HEK293 (cell line): ENCODE measurements around the gene THOP1.
A peak's percentile ranks its signal among the peaks of the same experiment; 100 is the strongest.

Experiments
- CTCF ChIP-seq: fragments of 450-650 bp; formaldehyde crosslinking; IDR thresholded peaks from 2 replicates; pipeline ENCODE4 v1.5.1; 2016; ENCODE audit warnings: missing biosample characterization, missing genetic modification characterization
- GLI2 ChIP-seq: fragments of 450-650 bp; formaldehyde crosslinking; IDR thresholded peaks from 2 replicates; pipeline ENCODE4; 2017; ENCODE audit warnings: missing biosample characterization, missing genetic modification characterization, low read depth, borderline replicate concordance
- GLIS2 ChIP-seq: fragments of 450-650 bp; formaldehyde crosslinking; IDR thresholded peaks from 2 replicates; pipeline ENCODE4 v1.5.1; 2016; ENCODE audit warnings: missing biosample characterization, missing genetic modification characterization
- HIC1 ChIP-seq: fragments of 450-650 bp; formaldehyde crosslinking; IDR thresholded peaks from 2 replicates; pipeline ENCODE4 v1.5.1; 2016; ENCODE audit warnings: missing biosample characterization, missing genetic modification characterization
- KLF10 ChIP-seq: fragments of 450-650 bp; IDR thresholded peaks from 2 replicates; pipeline ENCODE4 v1.5.1; 2018; ENCODE audit warnings: missing biosample characterization, mild to moderate bottlenecking, missing genetic modification characterization
- OVOL3 ChIP-seq: fragments of 450-650 bp; formaldehyde crosslinking; IDR thresholded peaks from 2 replicates; pipeline ENCODE4 v1.5.1; 2016; ENCODE audit warnings: missing biosample characterization, missing genetic modification characterization
- PRDM4 ChIP-seq: fragments of 450-650 bp; formaldehyde crosslinking; IDR thresholded peaks from 2 replicates; pipeline ENCODE4 v1.5.1; 2017; ENCODE audit warnings: missing biosample characterization, missing genetic modification characterization
- SP3 ChIP-seq: fragments of 450-650 bp; formaldehyde crosslinking; IDR thresholded peaks from 2 replicates; pipeline ENCODE4 v1.5.1; 2016; ENCODE audit warnings: missing biosample characterization, missing genetic modification characterization
- TCF7L2 ChIP-seq: IDR thresholded peaks from 2 replicates; pipeline ENCODE4 v1.6.1; 2011; ENCODE audit warnings: low read depth, mild to moderate bottlenecking, inconsistent platforms, low read length, moderate library complexity, borderline replicate concordance
- ZBTB48 ChIP-seq: fragments of 450-650 bp; formaldehyde crosslinking; IDR thresholded peaks from 2 replicates; pipeline ENCODE4 v1.5.1; 2016; ENCODE audit warnings: missing biosample characterization, missing genetic modification characterization
- ZBTB7A ChIP-seq: fragments of 450-650 bp; formaldehyde crosslinking; IDR thresholded peaks from 2 replicates; pipeline ENCODE4 v1.5.1; 2016; ENCODE audit warnings: low read depth, missing biosample characterization, missing genetic modification characterization
- ZFP3 ChIP-seq: fragments of 450-650 bp; formaldehyde crosslinking; IDR thresholded peaks from 2 replicates; pipeline ENCODE4 v1.5.1; 2016; ENCODE audit warnings: low read depth, missing biosample characterization, missing genetic modification characterization
- ZNF341 ChIP-seq: fragments of 450-650 bp; formaldehyde crosslinking; IDR thresholded peaks from 2 replicates; pipeline ENCODE4; 2016; ENCODE audit warnings: low read depth, missing biosample characterization, missing genetic modification characterization
- ZNF398 ChIP-seq: fragments of 450-650 bp; formaldehyde crosslinking; IDR thresholded peaks from 2 replicates; pipeline ENCODE4 v1.5.1; 2017; ENCODE audit warnings: missing biosample characterization, missing genetic modification characterization
- ZNF501 ChIP-seq: fragments of 450-650 bp; formaldehyde crosslinking; IDR thresholded peaks from 2 replicates; pipeline ENCODE4 v1.5.1; 2016; ENCODE audit warnings: missing biosample characterization, missing genetic modification characterization
- ZNF518A ChIP-seq: fragments of 450-650 bp; formaldehyde crosslinking; conservative IDR thresholded peaks from 2 replicates; pipeline ENCODE4 v1.5.1; 2016; ENCODE audit warnings: low read depth, missing biosample characterization, missing genetic modification characterization
- ZNF555 ChIP-seq: fragments of 450-650 bp; formaldehyde crosslinking; conservative IDR thresholded peaks from 2 replicates; pipeline ENCODE4 v1.5.1; 2017; ENCODE audit warnings: missing biosample characterization, mild to moderate bottlenecking, missing genetic modification characterization, inconsistent platforms
- ZNF558 ChIP-seq: fragments of 450-650 bp; formaldehyde crosslinking; IDR thresholded peaks from 2 replicates; pipeline ENCODE4 v1.5.1; 2016; ENCODE audit warnings: missing biosample characterization, missing genetic modification characterization
- ZNF624 ChIP-seq: fragments of 450-650 bp; formaldehyde crosslinking; IDR thresholded peaks from 2 replicates; pipeline ENCODE4 v1.5.1; 2017; ENCODE audit warnings: missing biosample characterization, missing genetic modification characterization
- ZNF692 ChIP-seq: fragments of 450-650 bp; formaldehyde crosslinking; IDR thresholded peaks from 2 replicates; pipeline ENCODE4 v1.5.1; 2016; ENCODE audit warnings: missing biosample characterization, missing genetic modification characterization
- ZNF701 ChIP-seq: fragments of 450-650 bp; formaldehyde crosslinking; IDR thresholded peaks from 2 replicates; pipeline ENCODE4 v1.5.1; 2016; ENCODE audit warnings: missing biosample characterization, missing genetic modification characterization

Gene THOP1

GRCh38 chr19:2785244-2785997 is at the start of gene THOP1 (continued):
- TF ChIP-seq ZNF398 (tag by site-specific recombination) (no peak; the same call in 1 of the 2 replicates), CTCF (0 out of 2 replicates have a peak, but pooled peaks have one; percentile 19), ZBTB48 (tag by site-specific recombination) (peak; percentile 19; the same call in 1 of the 2 replicates), KLF10 (tag by site-specific recombination) (0 out of 2 replicates have a peak, but pooled peaks have one; percentile 44), TCF7L2 (no peak), PRDM4 (tag by site-specific recombination) (no peak), ZNF341 (no peak), ZNF555 (tag by site-specific recombination) (no peak), ZNF692 (tag by site-specific recombination) (peak; percentile 33; the same call in 1 of the 2 replicates), GLIS2 (tag by site-specific recombination) (0 out of 2 replicates have a peak, but pooled peaks have one; percentile 12), OVOL3 (tag by site-specific recombination) (no peak), ZNF501 (tag by site-specific recombination) (peak; percentile 43; the same call in 1 of the 2 replicates), ZNF701 (tag by site-specific recombination) (no peak), HIC1 (tag by site-specific recombination) (no peak), GLI2 (tag by site-specific recombination) (no peak), ZFP3 (no peak), ZNF624 (no peak), SP3 (tag by site-specific recombination) (peak; percentile 82), ZBTB7A (tag by site-specific recombination) (peak; percentile 67; the same call in 1 of the 2 replicates), ZNF518A (tag by site-specific recombination) (no peak), ZNF558 (no peak)
